Measurements from ENCODE around the gene ZNF487.
"Not testable (repeated sequence)": the region's sequence is repeated elsewhere in the genome, so short reads cannot be mapped to it uniquely, and the experiment has no call there.

Gene ZNF487

DNA sequence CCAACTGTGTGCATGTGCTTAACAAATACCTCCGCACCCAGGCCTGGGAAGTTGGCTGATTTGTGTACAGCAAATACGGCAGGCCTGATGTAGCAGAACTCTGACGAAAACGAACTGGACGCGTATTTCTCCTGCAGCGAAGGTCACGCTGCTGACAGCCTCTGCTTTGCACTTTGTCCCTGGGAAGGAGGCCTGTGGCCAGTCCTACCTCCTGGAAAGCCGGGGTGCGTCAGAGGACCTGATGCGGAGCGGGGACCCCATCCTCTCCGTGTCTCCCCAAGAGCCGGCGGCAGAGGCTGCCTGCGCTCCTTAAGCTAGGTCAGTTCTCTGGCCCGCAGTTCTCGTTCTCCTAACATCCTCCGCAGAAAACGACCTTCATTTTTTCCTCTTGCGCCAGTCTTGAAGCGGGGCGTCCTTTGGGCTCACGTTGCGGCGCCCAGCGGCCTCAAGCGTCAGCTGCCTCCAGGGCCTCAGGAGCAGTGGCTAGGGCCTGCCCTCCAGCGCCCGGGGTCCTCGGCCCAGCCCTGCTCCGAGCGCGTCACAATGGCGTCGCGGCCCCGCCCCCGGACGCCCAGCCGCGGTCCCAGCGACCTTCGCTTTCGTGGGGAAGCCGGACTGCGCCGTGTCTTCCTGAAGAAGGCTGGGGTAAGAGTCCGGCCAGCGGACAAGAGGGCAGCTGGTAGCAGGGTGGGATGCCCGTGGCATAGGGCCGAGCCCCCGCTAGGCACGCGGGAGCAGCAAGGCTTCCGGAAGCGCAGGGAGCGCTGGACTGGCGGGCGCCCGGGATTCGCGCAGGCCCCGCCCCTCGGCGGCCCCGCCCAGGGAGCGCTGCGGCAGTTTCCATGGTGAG is at the start of gene ZNF487:
TSS of gene ZNF487 (plus strand) at position 821 of the 850 bp plus-strand sequence. CDS start 38,703 bp downstream, outside the sequence.
- Histone ChIP-seq H3K9ac (ENCODE audit: low read length) (peak within 1 kb of the TSS; percentile 94), H3K9me3 (ENCODE audit: low read length) (no peaks in the 10 kb centered on the region), H3K27ac (ENCODE audit: low read depth, low read length) (peak within 1 kb of the TSS; percentile 98), H3K36me3 (ENCODE audit: insufficient read depth, low read length) (no peaks in the 10 kb centered on the region), H3K27me3 (ENCODE audit: control insufficient read depth in 1 of 2, insufficient read depth in 2 of 2, low read length in 2 of 2) (no peaks in the 10 kb centered on the region), H3K4me1 (ENCODE audit: insufficient read depth, low read length) (no peaks in the 10 kb centered on the region), H3K4me3 (ENCODE audit: low read depth in 1 of 2, low read length in 2 of 2) (peak within 1 kb of the TSS; percentile 78 to 96)

DNA sequence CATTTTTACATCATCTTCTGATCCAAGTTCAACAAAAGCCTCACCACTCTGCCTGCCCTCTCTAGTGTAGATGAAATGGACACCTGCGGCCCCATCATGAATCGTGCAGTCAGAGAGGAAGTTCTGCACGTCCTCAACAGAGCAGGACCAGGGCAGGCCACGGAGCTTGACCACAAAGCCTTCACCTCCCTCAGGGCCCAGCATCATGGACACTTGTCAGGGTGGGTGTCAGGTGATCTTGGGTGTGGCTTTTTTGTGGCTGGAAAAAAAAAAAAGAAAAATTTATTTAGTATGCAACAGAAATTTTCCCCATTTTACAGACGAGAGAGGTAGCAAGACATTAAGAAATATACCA is 49.3 kb upstream of the ZNF487 start:
- Histone ChIP-seq H3K9me3 (ENCODE audit: low read length) (no peaks in the 10 kb centered on the region), H3K9ac (ENCODE audit: low read length) (no peak overlapping the region), H3K27me3 (ENCODE audit: control insufficient read depth in 1 of 2, insufficient read depth in 2 of 2, low read length in 2 of 2) (no peaks in the 10 kb centered on the region), H3K27ac (ENCODE audit: low read depth, low read length) (no peak overlapping the region), H3K36me3 (ENCODE audit: insufficient read depth, low read length) (peaks cover 72% of the 10 kb centered on the region), H3K4me1 (ENCODE audit: insufficient read depth, low read length) (no peaks in the 10 kb centered on the region), H3K4me3 (ENCODE audit: low read depth in 1 of 2, low read length in 2 of 2) (no peak overlapping the region)

DNA sequence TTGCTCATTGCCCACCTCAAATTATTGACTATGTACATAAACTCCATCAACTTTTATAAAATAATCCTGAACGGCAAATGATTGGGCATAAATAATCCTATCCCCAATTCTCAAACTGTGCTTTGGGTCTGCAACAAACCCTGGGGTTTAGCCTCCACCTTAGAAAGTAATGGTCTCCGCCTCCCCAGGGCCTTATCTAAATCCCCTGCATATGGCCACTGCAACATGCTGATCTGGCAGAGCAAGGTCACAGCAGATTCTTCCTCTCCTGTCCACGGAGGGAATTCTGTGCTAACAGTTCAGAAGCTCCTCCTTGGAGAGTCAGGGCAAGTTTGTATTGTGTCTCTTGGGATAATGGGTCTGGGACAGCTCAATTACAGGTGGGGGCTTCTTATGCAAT is 47.0 kb upstream of the ZNF487 start:
- H3K4me1 ChIP-seq (ENCODE audit: insufficient read depth, low read length): peaks cover 4% of the 10 kb centered on the region
- no peak overlapping the region for H3K4me3 ChIP-seq (ENCODE audit: low read depth in 1 of 2, low read length in 2 of 2)
- H3K27ac ChIP-seq (ENCODE audit: low read depth, low read length): no peak overlapping the region
- no peaks in the 10 kb centered on the region for H3K9me3 ChIP-seq (ENCODE audit: low read length)
- no peak overlapping the region for H3K9ac ChIP-seq (ENCODE audit: low read length)
- peaks cover 81% of the 10 kb centered on the region for H3K36me3 ChIP-seq (ENCODE audit: insufficient read depth, low read length)
- H3K27me3 ChIP-seq (ENCODE audit: control insufficient read depth in 1 of 2, insufficient read depth in 2 of 2, low read length in 2 of 2): no peaks in the 10 kb centered on the region

DNA sequence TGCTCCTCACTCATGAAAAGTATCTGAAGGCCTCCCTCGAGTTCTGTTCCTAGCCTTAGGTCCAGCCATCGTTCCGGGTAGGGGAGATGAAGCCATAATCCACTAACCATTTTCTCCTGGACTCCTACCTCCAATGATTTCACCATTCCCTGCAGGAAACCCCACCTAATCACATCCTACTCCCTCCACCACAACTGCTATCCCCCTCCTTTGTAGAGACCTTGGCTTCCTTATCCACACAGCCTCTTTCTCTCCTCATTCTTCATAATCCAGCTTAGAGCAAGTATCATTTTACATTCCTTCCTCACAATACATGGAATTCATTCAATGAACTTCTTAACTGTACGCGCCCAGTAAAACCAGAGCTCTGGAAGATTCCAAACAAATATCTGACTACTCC is 46.6 kb upstream of the ZNF487 start:
- Histone ChIP-seq H3K9ac (ENCODE audit: low read length) (no peak overlapping the region), H3K9me3 (ENCODE audit: low read length) (no peaks in the 10 kb centered on the region), H3K27ac (ENCODE audit: low read depth, low read length) (no peak overlapping the region), H3K4me3 (ENCODE audit: low read depth in 1 of 2, low read length in 2 of 2) (no peak overlapping the region), H3K4me1 (ENCODE audit: insufficient read depth, low read length) (peaks cover 9% of the 10 kb centered on the region), H3K36me3 (ENCODE audit: insufficient read depth, low read length) (peaks cover 76% of the 10 kb centered on the region), H3K27me3 (ENCODE audit: control insufficient read depth in 1 of 2, insufficient read depth in 2 of 2, low read length in 2 of 2) (no peaks in the 10 kb centered on the region)

DNA sequence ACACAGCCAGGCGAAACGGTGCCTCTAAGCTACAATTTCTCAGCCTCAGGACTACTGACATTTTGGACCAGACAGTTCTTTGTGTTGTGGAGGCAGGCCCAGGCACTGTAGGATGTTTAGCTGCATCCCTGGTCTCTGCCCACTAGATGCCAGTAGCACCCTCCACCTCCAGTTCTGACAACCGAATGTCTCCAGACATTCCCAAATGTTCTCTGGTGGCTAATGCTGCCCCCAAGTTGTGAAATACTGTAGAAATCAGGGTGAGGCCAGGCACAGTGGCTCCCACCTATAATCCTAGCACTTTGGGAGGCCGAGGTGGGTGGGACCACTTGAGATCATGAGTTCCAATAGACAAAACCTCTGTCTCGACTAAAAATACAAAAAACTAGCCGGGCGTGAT is 46.2 kb upstream of the ZNF487 start:
- peaks cover 73% of the 10 kb centered on the region for H3K36me3 ChIP-seq (ENCODE audit: insufficient read depth, low read length)
- peaks cover 13% of the 10 kb centered on the region for H3K4me1 ChIP-seq (ENCODE audit: insufficient read depth, low read length)
- no peak overlapping the region for H3K27ac ChIP-seq (ENCODE audit: low read depth, low read length)
- H3K4me3 ChIP-seq (ENCODE audit: low read depth in 1 of 2, low read length in 2 of 2): no peak overlapping the region
- H3K27me3 ChIP-seq (ENCODE audit: control insufficient read depth in 1 of 2, insufficient read depth in 2 of 2, low read length in 2 of 2): no peaks in the 10 kb centered on the region
- no peaks in the 10 kb centered on the region for H3K9me3 ChIP-seq (ENCODE audit: low read length)
- H3K9ac ChIP-seq (ENCODE audit: low read length): no peak overlapping the region

DNA sequence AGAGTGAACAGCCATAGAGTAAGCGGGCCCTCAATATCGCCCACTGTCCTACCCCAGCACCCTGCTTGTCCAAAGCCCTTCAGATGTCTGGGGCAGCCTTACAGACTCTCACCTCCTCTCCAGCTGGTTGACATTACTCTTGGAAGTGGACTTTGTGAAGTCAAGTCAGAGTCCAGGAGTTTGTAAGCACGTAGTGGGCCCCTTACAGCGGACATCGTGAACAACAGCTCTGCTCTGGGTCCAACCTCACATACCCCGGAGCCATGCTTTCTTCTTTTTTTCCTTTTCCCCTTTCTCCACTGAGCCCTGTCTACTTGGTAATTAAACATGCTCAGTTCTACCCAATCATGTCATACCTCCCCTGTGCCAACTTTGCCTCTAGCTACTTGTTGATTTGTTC is 45.4 kb upstream of the ZNF487 start:
- Histone ChIP-seq H3K9ac (ENCODE audit: low read length) (no peak overlapping the region), H3K36me3 (ENCODE audit: insufficient read depth, low read length) (peaks cover 67% of the 10 kb centered on the region), H3K4me3 (ENCODE audit: low read depth in 1 of 2, low read length in 2 of 2) (no peak overlapping the region), H3K4me1 (ENCODE audit: insufficient read depth, low read length) (peaks cover 13% of the 10 kb centered on the region), H3K27ac (ENCODE audit: low read depth, low read length) (no peak overlapping the region), H3K9me3 (ENCODE audit: low read length) (no peaks in the 10 kb centered on the region), H3K27me3 (ENCODE audit: control insufficient read depth in 1 of 2, insufficient read depth in 2 of 2, low read length in 2 of 2) (no peaks in the 10 kb centered on the region)

DNA sequence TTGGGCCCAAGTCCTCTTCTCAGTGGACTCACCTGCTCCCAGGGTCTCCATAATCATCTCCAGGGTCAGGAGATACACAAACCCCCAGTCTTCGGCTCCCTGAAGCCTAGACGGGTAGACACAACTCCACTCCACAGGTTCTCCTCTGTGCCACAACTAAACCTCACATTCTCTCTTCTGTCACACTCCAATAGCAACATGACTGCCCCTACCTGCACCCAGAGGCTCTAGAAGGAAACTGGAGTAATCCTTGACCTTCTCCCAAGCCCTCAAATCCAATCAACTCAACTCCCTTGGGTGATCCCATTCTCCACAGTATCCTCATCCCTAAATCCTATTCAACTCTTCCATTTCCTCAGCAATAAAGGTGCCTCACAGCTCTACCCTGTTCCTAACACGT is 44.2 kb upstream of the ZNF487 start:
- Histone ChIP-seq H3K27me3 (ENCODE audit: control insufficient read depth in 1 of 2, insufficient read depth in 2 of 2, low read length in 2 of 2) (no peaks in the 10 kb centered on the region), H3K4me1 (ENCODE audit: insufficient read depth, low read length) (peaks cover 14% of the 10 kb centered on the region), H3K4me3 (ENCODE audit: low read depth in 1 of 2, low read length in 2 of 2) (no peak overlapping the region), H3K36me3 (ENCODE audit: insufficient read depth, low read length) (peaks cover 55% of the 10 kb centered on the region), H3K27ac (ENCODE audit: low read depth, low read length) (no peak overlapping the region), H3K9me3 (ENCODE audit: low read length) (no peaks in the 10 kb centered on the region), H3K9ac (ENCODE audit: low read length) (no peak overlapping the region)

DNA sequence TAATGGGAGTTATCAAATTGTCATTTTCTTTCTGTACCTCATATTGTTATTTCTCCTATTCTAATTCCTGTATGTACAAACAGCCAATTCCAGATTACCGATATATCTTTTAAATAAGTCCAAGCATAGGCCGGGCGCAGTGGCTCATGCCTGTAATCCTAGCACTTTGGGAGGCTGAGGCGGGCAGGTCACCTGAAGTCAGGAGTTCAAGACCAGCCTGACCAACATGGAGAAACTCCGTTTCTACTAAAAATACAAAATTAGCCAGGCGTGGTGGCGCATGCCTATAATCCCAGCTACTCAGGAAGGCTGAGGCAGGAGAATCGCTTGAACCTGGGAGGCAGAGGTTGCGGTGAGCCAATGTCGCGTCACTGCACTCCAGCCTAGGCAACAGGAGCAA is 43.7 kb upstream of the ZNF487 start:
- H3K9ac ChIP-seq (ENCODE audit: low read length); H3K27me3 ChIP-seq (ENCODE audit: control insufficient read depth in 1 of 2, insufficient read depth in 2 of 2, low read length in 2 of 2); H3K4me3 ChIP-seq (ENCODE audit: low read depth in 1 of 2, low read length in 2 of 2); H3K9me3 ChIP-seq (ENCODE audit: low read length); H3K27ac ChIP-seq (ENCODE audit: low read depth, low read length): not testable (repeated sequence)
- Histone ChIP-seq H3K4me1 (ENCODE audit: insufficient read depth, low read length) (peaks cover 18% of the 10 kb centered on the region), H3K36me3 (ENCODE audit: insufficient read depth, low read length) (peaks cover 51% of the 10 kb centered on the region)

DNA sequence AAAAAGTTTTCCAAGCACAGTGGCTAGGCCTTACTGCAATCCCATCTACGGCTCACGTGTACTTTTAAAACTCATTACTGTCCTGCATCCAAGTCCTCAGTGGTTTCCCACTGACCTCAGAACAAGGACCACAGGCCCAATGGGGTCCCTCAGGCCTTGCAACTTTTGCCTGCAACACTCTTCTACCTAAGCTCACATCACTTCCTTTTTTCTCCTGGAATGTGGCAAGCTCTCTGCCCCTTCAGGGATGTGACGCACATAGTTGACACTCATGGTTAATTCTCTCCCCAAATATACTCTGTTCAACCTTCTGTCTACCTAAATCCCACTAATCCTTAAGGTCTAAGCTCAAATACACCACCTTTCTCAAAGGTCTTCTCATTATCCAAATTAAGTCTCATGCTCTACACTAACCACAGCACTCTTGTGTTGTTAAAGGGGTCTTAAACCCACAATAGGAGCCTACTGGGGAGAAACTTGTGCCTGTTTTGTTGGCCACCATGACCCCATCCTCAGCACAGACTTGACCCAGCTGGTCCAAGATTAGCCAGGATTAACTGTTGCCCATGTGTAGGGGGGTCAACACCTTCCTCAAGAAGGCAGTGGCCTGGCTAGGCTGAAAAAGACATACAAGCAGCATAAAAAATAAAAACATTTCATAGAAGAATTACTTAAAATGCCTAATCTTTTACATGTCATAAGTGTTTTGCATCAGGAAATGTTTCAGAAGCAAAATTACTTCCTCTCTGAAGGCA is 43.1 kb upstream of the ZNF487 start:
- no peak overlapping the region for H3K9ac ChIP-seq (ENCODE audit: low read length)

DNA sequence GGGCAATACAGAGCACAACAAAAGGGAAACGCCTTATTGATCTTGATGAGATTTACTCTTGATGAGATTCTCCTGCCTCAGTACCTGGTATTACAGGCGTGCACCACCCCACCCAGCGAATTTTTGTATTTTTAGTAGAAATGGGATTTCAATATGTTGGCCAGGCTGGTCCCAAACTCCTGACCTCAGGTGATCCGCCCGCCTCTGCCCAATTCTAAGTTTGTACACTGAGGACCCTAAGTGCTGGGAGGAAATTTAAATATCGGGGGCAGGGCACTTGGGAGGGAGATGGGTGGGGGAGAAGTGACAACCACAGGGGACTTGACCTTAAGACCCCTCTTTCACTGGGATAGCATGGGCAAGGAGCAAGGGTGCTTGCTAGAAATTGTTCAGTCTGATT is 42.0 kb upstream of the ZNF487 start:
- Histone ChIP-seq H3K4me3 (ENCODE audit: low read depth in 1 of 2, low read length in 2 of 2) (peak overlapping the region in 1 of 2 donors; percentile 83), H3K9ac (ENCODE audit: low read length) (peak overlapping the region; percentile 41), H3K27ac (ENCODE audit: low read depth, low read length) (no peak overlapping the region), H3K36me3 (ENCODE audit: insufficient read depth, low read length) (peaks cover 41% of the 10 kb centered on the region), H3K4me1 (ENCODE audit: insufficient read depth, low read length) (peaks cover 28% of the 10 kb centered on the region), H3K27me3 (ENCODE audit: control insufficient read depth in 1 of 2, insufficient read depth in 2 of 2, low read length in 2 of 2) (no peaks in the 10 kb centered on the region), H3K9me3 (ENCODE audit: low read length) (no peaks in the 10 kb centered on the region)

More for the DNA sequence above, 43.1 kb upstream of the ZNF487 start:
- peaks cover 45% of the 10 kb centered on the region for H3K36me3 ChIP-seq (ENCODE audit: insufficient read depth, low read length)
- H3K4me3 ChIP-seq (ENCODE audit: low read depth in 1 of 2, low read length in 2 of 2): no peak overlapping the region
- H3K27ac ChIP-seq (ENCODE audit: low read depth, low read length): no peak overlapping the region
- no peaks in the 10 kb centered on the region for H3K27me3 ChIP-seq (ENCODE audit: control insufficient read depth in 1 of 2, insufficient read depth in 2 of 2, low read length in 2 of 2)
- H3K9me3 ChIP-seq (ENCODE audit: low read length): no peaks in the 10 kb centered on the region
- H3K4me1 ChIP-seq (ENCODE audit: insufficient read depth, low read length): peaks cover 22% of the 10 kb centered on the region

DNA sequence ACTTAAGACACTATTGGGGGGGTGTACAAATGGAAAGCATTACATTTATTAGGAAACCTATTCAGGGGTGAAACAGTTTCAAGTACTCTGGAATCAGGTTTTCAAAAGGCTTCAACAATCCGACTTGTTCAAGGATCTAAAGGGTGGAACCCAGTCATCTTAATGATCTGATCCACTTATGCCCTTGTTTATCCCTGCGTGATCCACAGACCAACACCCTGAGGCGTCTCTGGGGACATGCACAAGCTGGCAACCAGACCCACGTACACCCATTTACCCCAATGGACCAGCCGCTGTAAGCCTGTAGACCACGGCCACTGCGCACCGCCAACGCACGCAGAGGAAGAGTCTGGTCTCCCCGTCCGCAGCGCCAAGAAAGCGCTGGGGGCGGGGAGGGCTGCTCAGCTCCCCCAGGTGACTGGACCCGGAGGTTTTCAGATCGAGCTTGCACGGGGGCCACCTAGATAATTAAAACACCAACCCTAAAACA is 41.3 kb upstream of the ZNF487 start:
- Histone ChIP-seq H3K4me1 (ENCODE audit: insufficient read depth, low read length) (peaks cover 28% of the 10 kb centered on the region), H3K36me3 (ENCODE audit: insufficient read depth, low read length) (peaks cover 33% of the 10 kb centered on the region), H3K9me3 (ENCODE audit: low read length) (no peaks in the 10 kb centered on the region), H3K4me3 (ENCODE audit: low read depth in 1 of 2, low read length in 2 of 2) (peak overlapping the region; percentile 30 to 83), H3K9ac (ENCODE audit: low read length) (peak overlapping the region; percentile 41), H3K27me3 (ENCODE audit: control insufficient read depth in 1 of 2, insufficient read depth in 2 of 2, low read length in 2 of 2) (no peaks in the 10 kb centered on the region), H3K27ac (ENCODE audit: low read depth, low read length) (peak overlapping the region; percentile 83)

Data from muscle layer of colon (tissue), 2 donors.